Measurements from ENCODE around the gene CMYA5.

DNA sequence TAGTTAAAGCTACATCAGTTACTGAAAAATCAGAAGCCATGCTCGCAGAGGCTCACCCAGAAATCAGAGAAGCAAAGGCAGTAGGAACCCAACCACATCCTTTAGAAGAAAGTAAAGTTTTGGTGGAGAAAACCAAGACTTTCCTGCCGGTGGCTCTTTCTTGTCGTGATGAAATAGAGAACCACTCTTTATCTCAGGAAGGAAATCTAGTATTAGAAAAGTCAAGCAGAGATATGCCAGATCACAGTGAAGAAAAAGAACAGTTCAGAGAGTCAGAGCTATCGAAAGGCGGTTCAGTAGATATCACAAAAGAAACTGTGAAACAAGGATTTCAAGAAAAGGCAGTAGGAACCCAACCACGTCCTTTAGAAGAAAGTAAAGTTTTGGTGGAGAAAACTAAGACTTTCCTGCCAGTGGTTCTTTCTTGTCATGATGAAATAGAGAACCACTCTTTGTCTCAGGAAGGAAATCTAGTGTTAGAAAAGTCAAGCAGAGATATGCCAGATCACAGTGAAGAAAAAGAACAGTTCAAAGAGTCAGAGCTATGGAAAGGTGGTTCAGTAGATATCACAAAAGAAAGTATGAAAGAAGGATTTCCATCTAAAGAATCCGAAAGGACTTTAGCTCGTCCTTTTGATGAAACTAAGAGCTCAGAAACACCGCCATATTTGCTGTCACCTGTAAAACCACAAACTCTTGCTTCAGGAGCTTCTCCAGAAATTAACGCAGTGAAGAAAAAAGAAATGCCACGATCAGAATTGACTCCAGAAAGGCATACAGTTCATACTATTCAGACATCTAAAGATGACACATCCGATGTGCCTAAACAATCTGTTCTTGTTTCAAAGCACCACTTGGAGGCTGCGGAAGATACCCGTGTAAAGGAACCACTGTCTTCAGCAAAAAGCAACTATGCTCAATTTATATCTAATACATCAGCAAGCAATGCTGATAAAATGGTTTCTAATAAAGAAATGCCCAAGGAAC, 47.2 kb downstream of the CMYA5 start:
- TF ChIP-seq POLR2A (IDR thresholded peaks at IDR 0.05): no peak
- TF ChIP-seq, protein P1, sequence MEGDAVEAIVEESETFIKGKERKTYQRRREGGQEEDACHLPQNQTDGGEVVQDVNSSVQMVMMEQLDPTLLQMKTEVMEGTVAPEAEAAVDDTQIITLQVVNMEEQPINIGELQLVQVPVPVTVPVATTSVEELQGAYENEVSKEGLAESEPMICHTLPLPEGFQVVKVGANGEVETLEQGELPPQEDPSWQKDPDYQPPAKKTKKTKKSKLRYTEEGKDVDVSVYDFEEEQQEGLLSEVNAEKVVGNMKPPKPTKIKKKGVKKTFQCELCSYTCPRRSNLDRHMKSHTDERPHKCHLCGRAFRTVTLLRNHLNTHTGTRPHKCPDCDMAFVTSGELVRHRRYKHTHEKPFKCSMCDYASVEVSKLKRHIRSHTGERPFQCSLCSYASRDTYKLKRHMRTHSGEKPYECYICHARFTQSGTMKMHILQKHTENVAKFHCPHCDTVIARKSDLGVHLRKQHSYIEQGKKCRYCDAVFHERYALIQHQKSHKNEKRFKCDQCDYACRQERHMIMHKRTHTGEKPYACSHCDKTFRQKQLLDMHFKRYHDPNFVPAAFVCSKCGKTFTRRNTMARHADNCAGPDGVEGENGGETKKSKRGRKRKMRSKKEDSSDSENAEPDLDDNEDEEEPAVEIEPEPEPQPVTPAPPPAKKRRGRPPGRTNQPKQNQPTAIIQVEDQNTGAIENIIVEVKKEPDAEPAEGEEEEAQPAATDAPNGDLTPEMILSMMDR (IDR thresholded peaks at IDR 0.05 in 4 of 5, conservative IDR thresholded peaks at IDR 0.05 in 1 of 5): no peak
